ENCODE measurements around the gene PRR12.
A peak's percentile ranks its signal among the peaks of the same experiment; 100 is the strongest.

The PRR12 gene

DNA sequence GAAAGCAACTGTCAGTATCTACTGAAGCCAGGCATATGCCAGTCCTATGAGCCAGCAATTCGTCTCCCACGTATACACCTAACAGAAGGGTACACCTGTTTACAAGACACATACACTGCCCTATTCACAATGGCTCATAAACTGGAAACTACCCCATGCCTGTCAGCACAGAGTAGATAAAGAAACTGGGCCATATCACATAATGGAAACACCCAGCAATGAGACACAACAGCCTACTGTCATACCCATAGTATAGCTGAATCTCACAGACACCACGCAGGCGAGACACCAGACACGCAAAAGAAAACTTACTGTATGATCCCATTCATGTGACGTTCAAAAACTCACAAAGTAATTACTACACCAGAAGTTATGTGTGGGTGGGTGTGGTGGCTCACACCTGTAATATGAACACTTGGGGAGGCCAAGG, 26.4 kb upstream of the PRR12 start:
- no peaks in the 10 kb centered on the region for H3K27me3 ChIP-seq
- intact Hi-C loops (cut with DNase I; ENCODE audit: low total_unique reads) = no loop called here
- H3K4me1 ChIP-seq = peaks cover 0 to 10% (median 5%) of the 10 kb centered on the region in 4 donors
- no peak overlapping the region for H3K4me3 ChIP-seq
- no peaks in the 10 kb centered on the region for H3K9me3 ChIP-seq
- no peak for DNase-seq
- TF ChIP-seq, protein P1, sequence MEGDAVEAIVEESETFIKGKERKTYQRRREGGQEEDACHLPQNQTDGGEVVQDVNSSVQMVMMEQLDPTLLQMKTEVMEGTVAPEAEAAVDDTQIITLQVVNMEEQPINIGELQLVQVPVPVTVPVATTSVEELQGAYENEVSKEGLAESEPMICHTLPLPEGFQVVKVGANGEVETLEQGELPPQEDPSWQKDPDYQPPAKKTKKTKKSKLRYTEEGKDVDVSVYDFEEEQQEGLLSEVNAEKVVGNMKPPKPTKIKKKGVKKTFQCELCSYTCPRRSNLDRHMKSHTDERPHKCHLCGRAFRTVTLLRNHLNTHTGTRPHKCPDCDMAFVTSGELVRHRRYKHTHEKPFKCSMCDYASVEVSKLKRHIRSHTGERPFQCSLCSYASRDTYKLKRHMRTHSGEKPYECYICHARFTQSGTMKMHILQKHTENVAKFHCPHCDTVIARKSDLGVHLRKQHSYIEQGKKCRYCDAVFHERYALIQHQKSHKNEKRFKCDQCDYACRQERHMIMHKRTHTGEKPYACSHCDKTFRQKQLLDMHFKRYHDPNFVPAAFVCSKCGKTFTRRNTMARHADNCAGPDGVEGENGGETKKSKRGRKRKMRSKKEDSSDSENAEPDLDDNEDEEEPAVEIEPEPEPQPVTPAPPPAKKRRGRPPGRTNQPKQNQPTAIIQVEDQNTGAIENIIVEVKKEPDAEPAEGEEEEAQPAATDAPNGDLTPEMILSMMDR (IDR thresholded peaks at IDR 0.05) = no peak
- peaks cover 4 to 9% (median 5%) of the 10 kb centered on the region in 3 donors for H3K36me3 ChIP-seq
- no peak overlapping the region for H3K27ac ChIP-seq

DNA sequence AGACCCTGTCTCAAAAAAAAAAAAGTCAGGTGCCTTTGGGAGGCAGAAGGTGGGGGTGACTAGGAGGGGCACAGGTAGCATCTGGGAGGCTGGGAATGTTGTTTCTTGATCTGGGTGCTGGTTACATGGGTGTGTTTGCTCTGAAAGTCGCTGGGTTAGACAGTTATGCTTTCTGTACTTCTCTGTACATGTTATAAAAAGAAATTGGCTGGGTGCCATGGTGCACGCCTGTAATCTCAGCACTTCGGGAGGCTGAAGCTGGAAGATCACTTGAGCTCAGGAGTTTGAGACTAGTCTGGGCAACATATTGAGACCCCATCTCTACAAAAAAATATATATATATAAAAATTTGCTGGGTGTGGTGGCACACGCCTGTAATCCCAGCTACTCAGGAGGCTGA, 25.7 kb upstream of the PRR12 start:
- Histone ChIP-seq H3K27me3 (no peaks in the 10 kb centered on the region), H3K9me3 (no peaks in the 10 kb centered on the region), H3K4me3 (no peak overlapping the region), H3K36me3 (peaks cover 0 to 2% (median 0%) of the 10 kb centered on the region in 3 donors), H3K4me1 (peaks cover 0 to 13% (median 7%) of the 10 kb centered on the region in 4 donors), H3K27ac (no peak overlapping the region)
- TF ChIP-seq, protein P1 (IDR thresholded peaks at IDR 0.05) = no peak
- peak in 1 of 2 donors; percentile 62 for DNase-seq
- intact Hi-C loops (cut with DNase I; ENCODE audit: low total_unique reads) = no loop called here

DNA sequence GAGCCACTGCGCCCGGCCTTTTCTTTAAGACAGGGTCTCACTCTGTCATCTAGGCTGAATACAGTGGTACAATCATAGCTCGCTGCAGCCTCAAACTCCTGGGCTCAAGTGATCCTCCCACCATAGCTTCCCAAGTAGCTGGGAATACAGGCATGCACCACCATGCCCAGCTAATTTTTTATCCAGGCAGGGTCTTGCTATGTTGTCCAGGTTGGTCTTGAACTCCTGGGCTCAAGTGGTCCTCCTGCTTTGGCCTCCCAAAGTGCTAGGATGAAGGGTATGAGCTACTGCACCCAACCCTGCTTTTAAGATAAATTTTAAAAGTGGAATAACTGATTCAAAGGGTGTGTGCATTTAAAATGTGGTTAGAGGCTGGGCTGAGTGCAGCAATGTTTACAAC, 24.7 kb upstream of the PRR12 start:
- TF ChIP-seq, protein P1 (IDR thresholded peaks at IDR 0.05) = no peak
- no peaks in the 10 kb centered on the region for H3K36me3 ChIP-seq
- H3K4me3 ChIP-seq = no peak overlapping the region
- H3K27me3 ChIP-seq = no peaks in the 10 kb centered on the region
- H3K9me3 ChIP-seq = no peaks in the 10 kb centered on the region
- H3K27ac ChIP-seq = no peak overlapping the region
- peaks cover 0 to 20% (median 14%) of the 10 kb centered on the region in 4 donors for H3K4me1 ChIP-seq
- DNase-seq = no peak
- intact Hi-C loops (cut with DNase I; ENCODE audit: low total_unique reads) = no loop called here

DNA sequence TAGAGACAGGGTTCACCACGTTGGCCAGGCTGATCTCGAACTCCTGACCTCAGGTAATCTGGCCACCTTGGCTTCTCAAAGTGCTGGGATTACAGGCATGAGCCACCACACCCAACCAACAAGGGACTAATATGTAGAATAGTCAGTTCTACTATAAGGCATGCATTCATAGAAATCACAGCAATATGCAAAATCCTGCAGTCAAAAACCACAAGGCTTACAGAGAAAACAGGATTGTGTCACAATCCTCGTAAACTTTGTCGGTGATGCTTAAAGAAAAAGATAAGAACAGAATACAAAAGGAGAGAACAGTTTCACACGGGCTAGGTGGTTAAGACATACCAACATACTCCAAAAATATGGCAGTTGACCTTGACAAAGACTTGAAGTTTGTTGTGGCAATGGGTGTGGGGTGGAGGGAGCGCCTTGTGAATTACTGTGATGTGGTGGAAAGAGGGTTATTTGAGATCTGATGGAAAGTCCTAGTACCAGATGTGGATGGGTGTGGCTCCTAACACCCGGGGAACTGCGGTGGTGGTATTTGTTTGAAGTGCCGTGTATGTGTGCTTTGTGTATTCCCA, 23.0 kb upstream of the PRR12 start:
- intact Hi-C loops (cut with DNase I; ENCODE audit: low total_unique reads) = no loop called here
- no peaks in the 10 kb centered on the region for H3K9me3 ChIP-seq
- no peak overlapping the region for H3K4me3 ChIP-seq
- H3K36me3 ChIP-seq = no peaks in the 10 kb centered on the region
- H3K27me3 ChIP-seq = no peaks in the 10 kb centered on the region
- H3K4me1 ChIP-seq = peaks cover 0 to 20% (median 14%) of the 10 kb centered on the region in 4 donors
- no peak overlapping the region for H3K27ac ChIP-seq
- no peak for DNase-seq
- TF ChIP-seq, protein P1 (IDR thresholded peaks at IDR 0.05) = no peak

DNA sequence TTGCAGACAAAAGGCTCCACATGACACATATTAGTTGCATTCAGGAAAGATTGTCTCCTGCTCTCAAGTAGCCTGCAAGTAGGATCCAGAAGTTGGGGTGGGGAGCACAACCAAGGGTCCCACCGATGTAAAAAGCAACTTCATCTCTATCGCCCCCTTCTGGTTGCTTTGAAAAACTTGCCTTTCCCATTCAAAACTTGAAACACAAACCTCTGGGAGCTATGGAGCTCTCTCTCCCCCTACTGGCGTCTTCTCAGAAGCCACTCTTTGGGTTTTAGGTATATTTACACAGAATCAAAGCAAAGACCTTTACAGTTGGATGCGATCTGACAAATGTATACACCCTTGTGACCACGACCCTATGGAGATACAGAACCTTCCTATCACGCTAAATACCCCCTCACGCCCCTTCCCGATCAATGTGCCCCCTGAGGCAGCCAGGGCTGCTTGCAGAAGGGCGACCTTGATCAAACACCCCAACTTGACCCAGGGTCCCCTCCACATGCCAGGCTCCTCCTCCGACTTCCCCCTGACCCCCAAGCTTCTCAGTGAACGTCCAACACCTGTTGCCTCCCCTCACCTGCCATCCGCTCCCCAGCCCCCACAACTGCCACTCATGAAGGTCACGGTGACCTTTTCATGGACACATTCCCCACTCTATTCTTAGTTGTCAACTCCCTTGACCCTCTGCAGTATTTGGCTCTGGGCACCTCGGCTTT, 20.7 kb upstream of the PRR12 start:
- intact Hi-C loops (cut with DNase I; ENCODE audit: low total_unique reads) = no loop called here
- peak in 1 of 2 donors; percentile 51 for DNase-seq

More for the DNA sequence above, 20.7 kb upstream of the PRR12 start:
- Histone ChIP-seq H3K36me3 (peaks cover under 1 to 17% (median 11%) of the 10 kb centered on the region in 3 donors), H3K27ac (no peak overlapping the region), H3K9me3 (no peaks in the 10 kb centered on the region), H3K4me1 (peaks cover 0 to 14% (median 9%) of the 10 kb centered on the region in 4 donors), H3K27me3 (no peaks in the 10 kb centered on the region), H3K4me3 (no peak overlapping the region)
- TF ChIP-seq, protein P1 (IDR thresholded peaks at IDR 0.05) = peak; percentile 96 to 97
